Stimulated activated CD4-positive, alpha-beta T cell treated with anti-CD3 and anti-CD28 coated beads, Interleukin-2, amount 100 ng/mL, for 48 hours (primary cell): Measurements from ENCODE around the gene GSK3B.
"Not testable (repeated sequence)": the region's sequence is repeated elsewhere in the genome, so short reads cannot be mapped to it uniquely, and the experiment has no call there.

Source experiments
- DNase-seq, 2 donors: peaks; one replicate each; pipeline ENCODE4 v3.0.0-alpha.2; 2020

Gene GSK3B

GRCh38 chr3:120095226-120095978 lies 1.2 kb upstream of the GSK3B start:
- peak; percentile 80 to 81 for DNase-seq

- no peak for DNase-seq
Observed at GRCh38 chr3:120094776-120095225, 554 bp upstream of the GSK3B start.

- peak in 1 of 2 donors; percentile 9 for DNase-seq
Observed at GRCh38 chr3:120093119-120093910, 932 bp downstream of the GSK3B start.

- no peak for DNase-seq
Observed at GRCh38 chr3:120092474-120092873, 1.8 kb downstream of the GSK3B start.

DNA sequence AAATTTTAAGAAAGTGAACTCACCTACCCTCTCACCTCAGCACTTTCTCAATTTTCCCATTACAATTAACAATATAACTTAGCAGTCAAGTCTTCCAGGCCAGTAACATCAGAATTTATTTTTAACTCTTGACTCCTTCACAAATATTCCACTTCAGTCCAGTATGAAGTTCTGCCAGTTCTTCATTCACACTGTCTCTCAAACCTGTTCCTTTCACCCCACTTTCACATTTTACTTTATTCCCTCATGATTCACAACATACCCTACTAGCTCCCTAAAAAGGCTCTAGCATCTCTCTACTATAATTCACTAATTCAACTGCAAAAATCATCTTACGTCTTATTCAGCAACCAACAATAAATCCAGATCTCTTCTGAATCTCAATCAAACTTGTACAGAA lies 3.8 kb downstream of the GSK3B start:
- no peak for DNase-seq

DNA sequence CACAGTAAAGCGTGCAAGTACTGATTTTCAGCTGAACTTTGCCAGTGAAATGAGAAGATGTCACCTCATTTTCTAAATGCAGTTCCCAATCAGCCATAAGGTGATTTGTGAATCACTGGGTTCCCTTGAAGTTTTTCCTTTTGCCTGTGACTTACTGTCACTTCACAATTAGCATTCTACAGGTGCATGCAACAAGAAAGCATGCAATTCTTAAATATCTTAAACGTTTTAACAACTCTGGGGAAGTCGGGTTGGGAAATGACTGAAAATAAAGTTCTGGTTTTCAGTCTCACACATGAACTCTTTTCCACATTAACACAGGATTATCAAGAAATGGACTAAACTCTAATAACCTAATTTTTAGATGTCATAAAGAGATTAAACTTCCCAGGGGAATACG lies 5.2 kb downstream of the GSK3B start:
- DNase-seq, result no peak

DNA sequence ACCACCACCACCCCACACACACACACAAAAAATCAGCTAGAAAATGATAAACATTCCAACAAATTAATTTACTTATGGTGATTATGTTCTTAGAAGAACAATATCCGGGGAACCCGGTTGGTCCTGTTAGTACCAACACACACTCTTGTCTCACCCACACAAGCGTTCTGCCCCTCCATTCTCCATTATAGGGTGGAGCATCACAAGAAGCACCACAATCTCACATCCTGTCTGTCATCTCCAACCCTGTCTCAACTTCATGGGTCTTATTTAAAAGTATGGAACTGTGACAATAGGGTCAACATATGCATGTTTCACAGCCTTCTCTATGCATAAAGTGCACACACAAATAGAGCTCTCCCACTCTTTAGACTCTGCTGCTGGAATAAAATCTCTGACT lies 5.6 kb downstream of the GSK3B start:
- DNase-seq, result no peak

DNA sequence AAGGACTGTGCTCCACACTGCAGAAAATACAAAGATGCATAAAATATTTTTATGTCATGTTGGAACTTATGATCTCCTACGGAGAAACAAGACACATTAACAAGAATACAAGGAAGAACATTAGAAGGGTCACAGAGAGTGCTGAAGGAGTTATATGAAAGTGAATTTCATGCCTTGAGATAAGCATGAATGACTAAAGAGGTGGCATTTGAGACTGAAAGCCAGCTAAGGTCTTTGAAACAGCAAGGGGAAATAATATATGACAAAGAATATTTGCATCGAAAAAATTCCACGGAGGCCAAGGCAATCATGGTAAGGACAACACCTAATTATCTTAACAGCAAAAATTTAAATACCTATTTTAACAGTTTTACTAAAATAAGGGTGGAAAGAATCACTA lies 12.5 kb downstream of the GSK3B start:
- no peak for DNase-seq

DNA sequence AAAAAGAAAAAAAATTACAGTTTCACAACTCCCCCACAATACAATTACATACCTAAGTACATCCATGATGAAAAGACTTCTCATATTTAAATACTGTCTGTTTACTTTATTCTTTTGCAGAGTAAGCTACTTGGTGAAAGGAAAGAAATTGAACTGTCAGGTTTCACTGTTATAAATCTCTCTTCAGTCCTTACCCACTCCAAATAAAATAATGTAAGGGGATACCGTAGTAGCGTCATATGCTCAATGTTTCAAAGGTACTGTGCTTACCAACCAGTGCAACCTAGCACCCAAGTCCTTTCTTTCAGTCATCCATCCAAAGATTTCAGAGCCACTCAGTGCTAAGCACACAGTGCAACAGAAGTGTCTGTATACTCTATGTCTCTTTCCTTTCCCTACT lies 13.4 kb downstream of the GSK3B start:
- no peak for DNase-seq

- DNase-seq, result no peak
Observed at GRCh38 chr3:120077731-120078130, 16.5 kb downstream of the GSK3B start.

DNA sequence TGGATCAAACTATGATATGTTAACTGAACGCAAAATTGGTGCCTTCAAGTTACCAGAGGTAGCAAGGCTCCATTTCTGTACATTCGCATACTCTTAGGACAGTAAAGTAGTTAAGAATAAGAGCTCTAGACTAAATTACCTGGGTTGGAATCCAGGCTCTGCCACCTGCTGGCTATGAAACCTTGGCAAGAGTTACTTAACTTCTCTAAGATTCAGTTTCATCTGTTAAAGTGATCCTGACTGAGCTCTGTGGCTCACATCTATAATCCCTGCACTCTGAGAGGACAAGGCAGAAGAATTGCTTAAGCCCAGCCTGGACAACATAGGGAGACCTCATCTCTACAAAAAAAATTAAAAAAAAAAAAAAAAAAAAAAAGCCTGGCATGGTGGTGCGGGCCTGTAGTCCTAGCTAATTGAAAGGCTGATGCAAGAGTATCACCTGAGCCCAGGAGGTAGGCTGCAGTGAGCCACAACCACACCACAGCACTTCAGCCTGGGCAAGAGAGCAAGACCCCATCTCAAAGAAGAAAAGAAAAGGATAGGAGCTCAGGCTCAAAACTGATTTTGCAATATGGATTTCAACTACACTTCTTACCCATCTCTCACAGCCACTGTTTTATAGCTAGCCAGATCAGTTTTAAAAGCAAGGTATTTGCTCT lies 21.3 kb downstream of the GSK3B start:
- DNase-seq, result no peak

DNA sequence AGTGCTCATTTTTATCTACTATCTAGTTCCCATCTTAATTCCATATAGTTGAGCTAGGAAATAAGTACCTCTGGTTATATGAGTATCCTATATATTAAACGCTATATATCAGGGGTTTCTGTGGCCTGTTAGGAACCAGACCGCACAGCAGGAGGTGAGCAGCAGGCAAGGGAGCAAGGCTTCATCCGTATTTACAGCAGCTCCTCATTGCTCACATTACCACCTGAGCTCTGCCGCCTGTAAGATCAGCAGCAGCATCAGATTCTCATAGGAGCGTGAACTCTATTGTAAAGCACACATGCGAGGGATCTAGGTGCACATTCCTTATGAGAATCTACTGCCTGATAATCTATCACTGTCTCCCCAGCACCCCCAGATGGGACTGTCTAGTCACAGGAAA lies 23.0 kb downstream of the GSK3B start:
- no peak for DNase-seq

DNA sequence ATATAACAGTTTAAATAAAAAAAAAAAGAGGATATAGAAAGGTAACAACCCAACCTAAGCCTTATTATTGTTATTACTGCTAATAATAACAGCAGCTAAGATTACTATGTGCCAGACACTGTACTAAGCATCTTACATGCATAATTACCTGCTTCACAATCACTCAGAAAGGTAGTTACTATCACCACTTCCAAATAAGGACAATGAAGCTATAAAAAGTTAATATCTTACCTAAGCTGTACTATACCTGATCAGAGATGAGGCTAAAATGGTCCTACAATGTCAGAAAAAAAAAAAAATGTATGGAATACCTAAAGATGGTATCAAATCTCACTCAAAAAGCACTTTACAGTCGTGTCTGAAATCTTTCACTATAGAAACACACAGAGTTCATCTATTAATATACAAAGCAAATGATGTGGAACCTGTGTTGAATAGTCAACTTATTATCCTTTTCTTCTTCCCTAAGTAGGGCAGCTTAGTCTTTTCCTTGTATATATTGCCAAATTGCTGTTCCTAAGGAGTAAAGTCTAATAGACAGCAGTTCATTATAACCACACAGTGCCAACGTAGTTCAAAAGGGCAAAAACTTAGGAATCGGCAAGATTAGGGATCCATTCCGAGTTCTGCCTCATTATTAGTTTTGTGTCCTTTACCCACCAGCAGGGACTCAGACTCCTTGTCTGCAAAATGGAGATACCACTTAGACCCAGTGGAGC lies 23.8 kb downstream of the GSK3B start:
- no peak for DNase-seq

GRCh38 chr3:120067083-120067482 lies 27.2 kb downstream of the GSK3B start:
- DNase-seq, result no peak

GRCh38 chr3:120066634-120067033 lies 27.6 kb downstream of the GSK3B start:
- DNase-seq, result no peak

DNA sequence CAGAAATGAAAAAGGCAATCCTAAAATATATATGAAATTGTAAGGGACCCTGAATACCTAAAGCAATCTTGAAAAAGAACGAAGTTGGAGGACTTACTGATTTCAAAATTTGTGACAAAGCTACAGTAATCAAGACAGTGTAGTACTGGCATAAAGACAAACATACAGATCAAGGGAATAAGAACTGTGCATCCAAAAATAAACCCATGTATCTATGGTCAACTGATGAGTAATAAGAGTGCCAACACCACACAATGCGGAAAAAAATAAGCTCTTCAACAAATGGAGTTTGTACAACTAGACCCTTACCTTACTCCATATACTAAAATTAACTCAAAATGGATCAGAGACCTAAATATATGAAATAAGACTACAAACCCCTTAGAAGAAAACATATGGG lies 29.6 kb downstream of the GSK3B start:
- no peak for DNase-seq

DNA sequence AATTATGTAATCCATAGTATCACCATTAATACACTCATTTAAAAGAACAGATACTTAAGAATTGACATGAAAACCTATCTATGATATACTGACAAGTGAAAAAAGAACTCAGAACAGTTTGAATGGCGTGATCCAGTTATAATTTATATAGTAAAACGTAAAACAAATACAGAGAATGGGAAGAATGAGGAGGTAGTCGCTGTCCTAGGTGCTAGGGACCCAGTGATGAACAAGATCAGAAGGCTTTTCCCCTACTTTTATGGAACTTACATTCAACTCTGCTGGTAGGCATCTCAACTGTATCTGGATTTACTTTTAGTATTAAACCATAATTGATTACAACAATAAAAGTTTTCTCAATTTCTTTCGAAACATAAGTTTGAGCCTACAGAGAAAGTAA lies 31.8 kb downstream of the GSK3B start:
- DNase-seq, result no peak

DNA sequence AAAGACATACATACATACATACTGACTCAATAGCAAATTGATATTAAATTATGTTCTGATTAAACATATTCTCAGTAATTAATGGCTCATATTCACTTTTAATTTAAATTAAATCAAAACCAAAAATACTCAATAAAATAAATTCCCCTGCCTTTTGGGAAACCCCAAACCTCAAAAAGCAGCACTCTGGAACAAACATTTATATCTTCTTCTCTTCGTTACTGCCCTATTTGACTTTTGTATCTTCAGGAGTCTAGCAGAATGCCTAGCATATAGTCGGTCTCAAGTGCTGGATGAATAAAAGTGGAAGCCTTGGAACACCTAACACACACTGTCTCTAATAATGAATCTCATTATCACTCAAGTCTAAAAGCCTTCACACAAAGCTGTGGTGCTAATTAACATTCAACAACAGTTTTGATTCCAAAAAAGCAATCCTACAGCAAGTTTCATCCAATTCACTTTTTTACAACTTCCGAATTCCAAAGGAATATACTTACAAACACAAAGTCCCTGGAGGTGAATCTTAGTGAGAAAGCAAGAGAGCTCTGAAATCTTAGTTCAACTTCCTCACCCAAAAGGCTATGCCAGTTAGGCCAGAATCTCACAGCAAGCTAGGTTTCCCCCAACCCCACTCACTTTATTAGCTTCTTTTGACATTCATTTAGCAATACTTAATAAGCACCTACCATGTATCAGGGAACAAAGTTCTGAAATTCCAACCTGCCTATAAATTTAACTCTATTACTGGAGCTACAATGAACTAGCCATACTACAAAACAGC lies 35.0 kb downstream of the GSK3B start:
- no peak for DNase-seq

DNA sequence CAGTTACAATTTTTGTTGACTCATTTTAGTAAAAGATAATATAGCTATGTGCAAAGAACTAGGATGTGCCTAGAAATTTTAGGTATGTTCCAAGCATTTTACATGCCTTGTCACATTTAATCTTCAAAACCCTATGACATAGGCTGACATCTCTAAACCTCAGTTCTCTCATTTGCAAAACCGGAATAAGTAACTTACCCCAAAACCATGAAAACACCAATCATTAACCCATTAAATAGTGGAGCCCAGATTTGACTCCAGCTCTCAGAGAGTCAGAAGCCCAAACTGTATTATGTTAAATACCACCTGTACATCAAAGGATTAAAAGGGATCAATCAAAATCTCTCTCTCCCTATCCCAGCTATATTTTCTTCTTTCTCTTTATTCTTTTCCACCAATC lies 36.6 kb downstream of the GSK3B start:
- DNase-seq, result no peak

DNA sequence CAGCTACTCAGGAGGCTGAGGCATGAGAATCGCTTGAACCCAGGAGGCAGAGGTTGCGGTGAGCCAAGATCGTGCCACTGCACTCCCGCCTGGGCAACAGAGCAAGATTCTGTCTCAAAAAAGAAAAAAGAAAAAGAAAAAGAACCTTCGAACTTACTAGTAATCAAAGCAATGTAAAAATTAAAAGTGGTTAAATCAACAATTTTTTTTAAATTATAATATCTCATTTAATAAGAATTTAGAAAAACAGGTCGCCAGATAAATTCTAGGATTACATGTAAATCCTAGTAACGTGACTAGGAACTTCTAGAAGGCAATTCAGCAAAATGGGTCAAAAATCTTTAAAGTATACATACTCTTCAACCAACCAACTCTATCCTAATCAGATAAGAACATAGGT lies 37.2 kb downstream of the GSK3B start:
- DNase-seq, result no peak

DNA sequence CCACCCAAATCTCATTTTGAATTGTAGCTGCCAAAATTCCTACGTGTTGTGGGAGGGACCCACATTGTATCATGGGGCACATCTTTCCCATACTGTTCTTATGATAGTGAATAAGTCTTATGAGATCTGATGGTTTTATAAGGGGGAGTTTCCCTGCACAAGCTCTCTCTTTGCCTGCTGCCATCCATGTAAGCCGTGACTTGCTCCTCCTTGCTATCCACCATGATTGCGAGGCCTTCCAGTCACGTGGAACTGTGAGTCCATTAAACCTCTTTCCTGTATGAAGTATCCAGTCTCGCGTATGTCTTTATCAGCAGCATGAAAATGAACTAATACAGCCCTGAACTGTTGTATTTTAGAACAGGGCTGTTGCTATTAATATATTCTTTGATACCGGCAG lies 40.6 kb downstream of the GSK3B start:
- not testable (repeated sequence) for DNase-seq

DNA sequence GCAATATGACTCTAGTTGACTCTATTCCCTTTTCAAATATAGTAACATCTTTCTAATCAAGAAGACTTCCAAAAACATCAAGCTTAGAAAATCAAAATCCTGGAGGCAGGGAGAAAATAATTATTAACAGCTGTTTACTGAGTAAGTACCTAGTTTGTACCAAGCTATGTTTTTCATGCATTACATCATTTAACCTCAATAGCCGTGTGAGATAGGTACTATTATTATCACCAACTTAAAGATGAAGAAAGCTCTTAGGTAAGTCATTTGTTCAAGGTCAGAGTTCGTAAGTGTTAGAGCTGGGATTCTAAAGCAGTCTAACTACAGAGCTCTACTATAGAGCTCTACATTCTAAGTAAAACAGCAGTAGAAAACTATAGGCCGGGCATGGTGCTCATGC lies 41.6 kb downstream of the GSK3B start:
- DNase-seq, result no peak
